Measurements from ENCODE around the gene CNTNAP2. TPM values are rescaled to one million over a fixed set of nuclear protein-coding genes. Genes with fewer than 3 reads are reported as not detected.
"Not testable (repeated sequence)": the region's sequence is repeated elsewhere in the genome, so short reads cannot be mapped to it uniquely, and the experiment has no call there.

Gene CNTNAP2
- total RNA-seq, 4 donors from 2014 or later, result 0.25 to 0.89 (median 0.30) TPM; not detected in 1

DNA sequence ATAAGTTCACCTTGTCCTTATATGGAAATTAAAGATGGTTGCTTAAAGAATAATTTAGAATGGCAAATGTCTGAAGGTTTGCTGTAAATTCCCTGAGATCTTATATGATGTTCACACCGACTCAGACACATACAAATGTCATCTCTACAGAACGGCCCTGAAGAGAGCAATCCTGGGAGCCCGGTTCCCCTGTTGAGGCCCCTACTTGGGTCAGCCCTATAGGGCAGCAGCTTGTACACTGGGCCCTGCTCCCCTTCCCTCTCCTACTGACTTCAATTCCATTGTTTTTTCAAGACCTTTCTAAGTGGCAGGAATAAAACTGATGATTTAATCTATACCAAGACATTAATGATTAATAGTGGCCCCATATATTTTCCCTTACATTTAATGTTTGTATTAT, 1660.7 kb downstream of the CNTNAP2 start:
- no peak overlapping the region for H3K4me3 ChIP-seq
- TF ChIP-seq, protein P1, sequence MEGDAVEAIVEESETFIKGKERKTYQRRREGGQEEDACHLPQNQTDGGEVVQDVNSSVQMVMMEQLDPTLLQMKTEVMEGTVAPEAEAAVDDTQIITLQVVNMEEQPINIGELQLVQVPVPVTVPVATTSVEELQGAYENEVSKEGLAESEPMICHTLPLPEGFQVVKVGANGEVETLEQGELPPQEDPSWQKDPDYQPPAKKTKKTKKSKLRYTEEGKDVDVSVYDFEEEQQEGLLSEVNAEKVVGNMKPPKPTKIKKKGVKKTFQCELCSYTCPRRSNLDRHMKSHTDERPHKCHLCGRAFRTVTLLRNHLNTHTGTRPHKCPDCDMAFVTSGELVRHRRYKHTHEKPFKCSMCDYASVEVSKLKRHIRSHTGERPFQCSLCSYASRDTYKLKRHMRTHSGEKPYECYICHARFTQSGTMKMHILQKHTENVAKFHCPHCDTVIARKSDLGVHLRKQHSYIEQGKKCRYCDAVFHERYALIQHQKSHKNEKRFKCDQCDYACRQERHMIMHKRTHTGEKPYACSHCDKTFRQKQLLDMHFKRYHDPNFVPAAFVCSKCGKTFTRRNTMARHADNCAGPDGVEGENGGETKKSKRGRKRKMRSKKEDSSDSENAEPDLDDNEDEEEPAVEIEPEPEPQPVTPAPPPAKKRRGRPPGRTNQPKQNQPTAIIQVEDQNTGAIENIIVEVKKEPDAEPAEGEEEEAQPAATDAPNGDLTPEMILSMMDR (IDR thresholded peaks at IDR 0.05), result no peak
- no peak for TF ChIP-seq EP300 (IDR thresholded peaks at IDR 0.05)
- TF ChIP-seq POLR2A (IDR thresholded peaks at IDR 0.05), result no peak
- TF ChIP-seq POLR2AphosphoS5 (IDR thresholded peaks at IDR 0.05), result no peak
- WGBS, result 68% methylated on average over 3 of the region's 3 CpGs
- no peak overlapping the region for H3K27ac ChIP-seq
- no peaks in the 10 kb centered on the region for H3K9me3 ChIP-seq
- no peaks in the 10 kb centered on the region for H3K4me1 ChIP-seq
- DNase-seq (ENCODE audit: low spot score in 2 of 2), result no peak
- no peaks in the 10 kb centered on the region for H3K36me3 ChIP-seq
- no peaks in the 10 kb centered on the region for H3K27me3 ChIP-seq

DNA sequence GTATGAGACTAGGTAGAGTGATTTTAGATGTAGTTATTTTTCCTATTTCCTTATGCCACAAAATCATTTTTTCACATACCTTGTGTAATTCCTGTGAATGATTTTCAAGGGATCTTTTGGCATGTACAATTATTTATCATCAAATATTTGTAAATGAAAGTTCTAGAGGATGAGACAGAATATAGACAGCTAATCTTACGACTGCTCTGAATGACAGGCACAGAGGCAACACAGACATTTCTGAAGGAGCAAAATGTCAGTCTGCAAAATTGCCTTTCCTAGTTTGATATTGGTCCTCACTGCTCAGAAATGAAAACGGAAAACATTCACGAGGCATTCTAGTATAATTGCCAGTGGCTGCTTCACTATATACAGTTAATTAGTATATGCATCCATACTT, 1663.3 kb downstream of the CNTNAP2 start:
- Histone ChIP-seq H3K27ac (no peak overlapping the region), H3K4me3 (no peak overlapping the region), H3K4me1 (no peaks in the 10 kb centered on the region), H3K27me3 (no peaks in the 10 kb centered on the region), H3K9me3 (no peaks in the 10 kb centered on the region), H3K36me3 (no peaks in the 10 kb centered on the region)
- WGBS, result 80% methylated on average over 3 of the region's 3 CpGs
- TF ChIP-seq POLR2AphosphoS5 (IDR thresholded peaks at IDR 0.05) (no peak), POLR2A (IDR thresholded peaks at IDR 0.05) (no peak), EP300 (IDR thresholded peaks at IDR 0.05) (no peak)
- TF ChIP-seq, protein P1 (IDR thresholded peaks at IDR 0.05), result no peak
- DNase-seq (ENCODE audit: low spot score in 2 of 2), result no peak

DNA sequence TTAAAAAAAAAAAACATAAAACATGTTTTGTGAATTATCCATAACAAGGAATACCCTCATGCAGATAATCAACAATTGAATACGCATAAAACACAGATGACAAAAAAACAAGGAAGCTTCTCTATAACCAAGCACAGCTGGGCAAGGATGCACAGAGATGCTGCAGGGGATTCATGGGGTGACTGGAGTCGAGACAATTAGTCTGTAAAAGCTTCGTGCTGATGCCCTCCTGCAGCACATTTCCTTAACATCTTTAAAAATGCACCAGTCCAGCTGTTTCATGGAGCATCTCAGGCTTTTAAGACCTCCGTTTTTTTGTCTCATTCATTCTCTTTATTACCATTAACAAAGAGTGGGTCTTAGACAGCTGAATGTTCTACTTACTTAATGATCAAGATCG, 1680.0 kb downstream of the CNTNAP2 start:
- TF ChIP-seq POLR2AphosphoS5 (IDR thresholded peaks at IDR 0.05) (no peak), EP300 (IDR thresholded peaks at IDR 0.05) (no peak), POLR2A (IDR thresholded peaks at IDR 0.05) (no peak)
- TF ChIP-seq, protein P1 (IDR thresholded peaks at IDR 0.05), result no peak
- 39% methylated on average over 5 of the region's 5 CpGs for WGBS
- Histone ChIP-seq H3K36me3 (no peaks in the 10 kb centered on the region), H3K4me1 (no peaks in the 10 kb centered on the region), H3K4me3 (no peak overlapping the region), H3K9me3 (peaks cover 4% of the 10 kb centered on the region), H3K27ac (no peak overlapping the region), H3K27me3 (no peaks in the 10 kb centered on the region)
- no peak for DNase-seq (ENCODE audit: low spot score in 2 of 2)

DNA sequence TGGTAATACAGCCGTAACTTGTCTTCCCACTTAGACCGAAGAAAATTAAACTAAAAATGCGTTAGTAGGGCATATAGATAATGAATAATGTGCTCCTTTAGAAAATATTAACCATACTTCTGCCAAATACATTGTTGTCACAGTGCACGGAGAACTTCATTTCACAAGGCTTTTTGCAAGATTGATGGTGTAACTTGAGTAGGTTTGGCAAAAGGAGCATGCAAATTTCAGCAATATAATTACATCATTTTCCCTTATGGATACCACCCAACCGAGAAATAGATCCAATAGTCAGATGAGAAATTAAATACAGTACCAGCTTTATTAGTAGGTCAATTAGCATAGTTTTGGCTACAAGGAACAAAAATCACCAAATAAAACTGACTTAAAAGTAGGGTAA, 1681.4 kb downstream of the CNTNAP2 start:
- WGBS, result 37% methylated on average over 5 of the region's 5 CpGs
- no peaks in the 10 kb centered on the region for H3K27me3 ChIP-seq
- H3K27ac ChIP-seq, result no peak overlapping the region
- no peaks in the 10 kb centered on the region for H3K4me1 ChIP-seq
- no peak overlapping the region for H3K4me3 ChIP-seq
- H3K36me3 ChIP-seq, result no peaks in the 10 kb centered on the region
- no peaks in the 10 kb centered on the region for H3K9me3 ChIP-seq
- no peak for DNase-seq (ENCODE audit: low spot score in 2 of 2)
- no peak for TF ChIP-seq POLR2A (IDR thresholded peaks at IDR 0.05)
- TF ChIP-seq, protein P1 (IDR thresholded peaks at IDR 0.05), result no peak

DNA sequence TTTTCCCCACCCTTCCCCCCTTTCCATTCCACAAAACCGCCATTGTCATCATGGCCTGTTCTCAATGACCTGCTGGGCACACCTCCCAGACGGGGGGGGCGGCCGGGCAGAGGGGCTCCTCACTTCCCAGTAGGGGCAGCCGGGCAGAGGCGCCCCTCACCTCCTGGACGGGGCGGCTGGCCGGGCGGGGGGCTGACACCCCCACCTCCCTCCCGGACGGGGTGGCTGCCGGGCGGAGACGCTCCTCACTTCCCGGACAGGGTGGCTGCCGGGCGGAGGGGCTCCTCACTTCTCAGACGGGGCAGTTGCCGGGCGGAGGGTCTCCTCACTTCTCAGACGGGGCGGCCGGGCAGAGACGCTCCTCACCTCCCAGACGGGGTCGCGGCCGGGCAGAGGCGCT, 1685.2 kb downstream of the CNTNAP2 start:
- not testable (repeated sequence) for H3K4me3 ChIP-seq; H3K36me3 ChIP-seq; DNase-seq (ENCODE audit: low spot score in 2 of 2); H3K4me1 ChIP-seq; H3K9me3 ChIP-seq; H3K27me3 ChIP-seq; H3K27ac ChIP-seq
- 97% methylated on average over 20 of the region's 30 CpGs for WGBS

DNA sequence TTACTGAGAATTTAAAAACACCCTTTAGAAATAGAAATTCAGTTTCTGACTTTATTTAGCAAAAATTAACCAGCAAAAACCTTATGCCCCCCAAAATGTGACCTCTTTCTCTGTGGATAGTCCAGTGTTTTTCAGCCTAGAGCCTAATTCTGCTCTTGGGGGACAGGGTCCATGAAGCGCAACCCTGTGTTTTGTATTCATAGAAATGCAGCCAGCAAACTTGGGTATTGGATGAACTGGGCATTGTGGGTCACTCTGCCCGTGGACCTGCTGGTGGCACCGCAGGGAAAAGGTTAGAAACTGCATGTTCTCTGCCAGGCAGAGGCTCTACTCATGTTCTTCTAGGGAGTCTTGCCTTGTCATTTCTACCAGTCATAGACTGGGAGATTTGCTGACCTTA, 1686.5 kb downstream of the CNTNAP2 start:
- H3K9me3 ChIP-seq, result no peaks in the 10 kb centered on the region
- TF ChIP-seq EP300 (IDR thresholded peaks at IDR 0.05) (no peak), POLR2A (IDR thresholded peaks at IDR 0.05) (no peak), POLR2AphosphoS5 (IDR thresholded peaks at IDR 0.05) (no peak)
- TF ChIP-seq, protein P1 (IDR thresholded peaks at IDR 0.05), result no peak
- H3K4me1 ChIP-seq, result no peaks in the 10 kb centered on the region
- 95% methylated on average over 3 of the region's 3 CpGs for WGBS
- H3K36me3 ChIP-seq, result no peaks in the 10 kb centered on the region
- H3K27ac ChIP-seq, result no peak overlapping the region
- H3K27me3 ChIP-seq, result no peaks in the 10 kb centered on the region
- no peak for DNase-seq (ENCODE audit: low spot score in 2 of 2)
- H3K4me3 ChIP-seq, result no peak overlapping the region

All from suprapubic skin (tissue), 4 donors.